GM21390 (cell line): ENCODE measurements around the gene POR.
"Not testable (repeated sequence)": the region's sequence is repeated elsewhere in the genome, so short reads cannot be mapped to it uniquely, and the experiment has no call there.

ENCODE experiments used
- ATAC-seq: cut with Tn5 transposase; IDR thresholded peaks from one replicate; pipeline ENCODE4 v1.9.1; 2021; ENCODE audit not compliant: unreplicated experiment

POR gene

DNA sequence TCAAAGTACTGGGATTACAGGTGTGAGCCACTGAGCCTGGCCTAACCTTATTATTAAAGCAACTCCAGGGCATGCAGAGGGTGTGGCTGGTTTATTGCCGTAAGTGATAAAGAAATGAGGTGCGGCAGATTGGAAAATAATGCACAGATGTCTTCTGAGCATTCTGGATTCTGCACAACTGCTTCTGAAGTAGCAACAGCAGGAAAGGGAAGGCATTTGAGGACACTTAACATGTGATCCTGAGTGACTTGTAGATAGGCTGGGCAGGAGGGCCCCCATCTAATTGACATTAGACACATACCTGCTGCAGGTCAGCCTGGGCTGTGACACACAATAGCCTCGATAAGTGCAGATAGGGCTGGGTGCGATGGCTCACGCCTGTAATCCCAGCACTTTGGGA, 30.5 kb upstream of the POR start:
- ATAC-seq: no peak

GRCh38 chr7:75885036-75885435, 29.9 kb upstream of the POR start:
- ATAC-seq: no peak

GRCh38 chr7:75887669-75888369, 27.1 kb upstream of the POR start:
- no peak for ATAC-seq

DNA sequence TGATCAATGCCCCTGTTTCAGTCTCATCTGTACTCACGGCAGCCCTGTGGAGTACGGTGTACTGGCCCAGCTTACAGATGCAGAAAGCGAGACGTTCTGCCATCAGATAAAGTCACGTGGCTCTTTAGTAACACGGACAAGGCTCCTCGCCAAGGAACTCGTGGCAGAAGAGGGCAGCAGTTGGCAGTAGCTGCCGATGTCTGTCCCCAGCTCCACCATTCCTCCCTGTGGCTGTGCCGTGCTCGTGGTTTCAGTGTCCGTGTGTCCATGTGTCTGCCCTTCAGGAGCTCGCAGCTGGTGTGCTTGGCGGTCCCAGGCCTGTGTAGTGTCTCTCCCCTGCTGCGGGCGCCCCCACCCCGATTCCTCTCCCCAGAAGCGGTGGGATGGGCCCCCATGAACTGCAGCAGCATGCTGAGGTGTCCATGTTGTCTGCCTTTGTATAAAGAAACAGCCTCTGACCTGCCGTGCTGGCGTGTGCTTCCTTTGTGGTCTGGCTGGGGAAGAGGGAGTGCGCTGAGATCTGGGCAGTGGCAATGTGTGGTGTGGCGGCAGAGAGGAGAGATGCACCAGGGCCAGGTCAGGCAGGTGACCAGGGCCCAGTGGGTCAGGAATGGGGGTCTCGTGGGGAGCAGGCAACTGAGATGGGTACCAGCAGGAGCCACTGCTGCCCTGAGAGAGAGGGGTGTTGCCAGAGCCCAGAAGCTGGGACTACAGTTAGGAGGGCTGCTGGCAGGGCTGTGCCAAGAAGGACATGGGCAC, 26.3 kb upstream of the POR start:
- no peak for ATAC-seq

GRCh38 chr7:75889223-75889825, 25.6 kb upstream of the POR start:
- ATAC-seq: no peak

DNA sequence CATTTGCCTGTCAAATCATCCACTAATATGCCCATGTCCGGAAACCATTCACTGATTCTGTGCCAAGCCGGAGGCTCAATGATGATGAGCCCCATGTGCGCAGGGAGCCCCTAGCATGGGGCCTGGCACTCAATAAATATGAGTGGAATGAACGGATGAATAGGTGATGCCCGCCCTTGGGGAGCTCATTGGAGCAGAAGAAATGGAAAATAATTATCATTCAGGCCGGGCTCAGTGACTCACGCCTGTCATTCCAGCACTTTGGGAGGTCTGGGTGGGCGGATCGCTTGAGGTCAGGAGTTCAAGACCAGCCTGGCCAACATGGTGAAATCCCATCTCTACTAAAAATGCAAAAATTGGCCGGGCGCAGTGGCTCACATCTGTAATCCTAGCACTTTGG, 25.1 kb upstream of the POR start:
- ATAC-seq: no peak

- ATAC-seq: not testable (repeated sequence)
These were observed 23.7 kb upstream of the POR start for GRCh38 chr7:75891237-75891636.

DNA sequence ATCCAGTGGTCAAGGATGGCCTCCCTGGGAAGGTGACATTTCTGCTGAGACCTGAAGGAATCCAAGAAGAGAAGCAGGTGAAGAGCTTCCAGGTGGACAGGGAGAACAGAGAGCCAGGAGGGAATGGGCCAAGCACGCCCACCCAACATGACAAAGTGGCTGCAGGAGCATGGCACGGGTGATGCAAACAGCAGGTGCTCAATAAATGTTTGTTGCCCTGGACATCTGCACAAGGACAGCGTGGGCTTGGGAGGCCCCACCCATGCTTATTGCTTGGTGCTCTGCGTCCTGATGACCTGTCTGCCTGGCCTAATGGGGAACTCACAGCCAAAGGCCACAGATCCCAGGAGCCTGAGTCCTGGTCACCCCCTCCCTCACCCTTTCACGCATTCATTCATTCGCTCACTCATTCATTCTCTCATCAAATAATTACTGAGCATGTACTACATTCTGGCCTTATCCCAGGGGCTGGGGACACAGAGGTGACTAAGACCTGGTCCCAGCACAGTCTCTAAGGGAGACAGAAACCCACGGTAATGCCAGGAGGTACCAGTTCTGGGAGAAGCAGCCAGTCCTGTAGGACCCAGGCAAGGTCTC, 23.0 kb upstream of the POR start:
- no peak for ATAC-seq

DNA sequence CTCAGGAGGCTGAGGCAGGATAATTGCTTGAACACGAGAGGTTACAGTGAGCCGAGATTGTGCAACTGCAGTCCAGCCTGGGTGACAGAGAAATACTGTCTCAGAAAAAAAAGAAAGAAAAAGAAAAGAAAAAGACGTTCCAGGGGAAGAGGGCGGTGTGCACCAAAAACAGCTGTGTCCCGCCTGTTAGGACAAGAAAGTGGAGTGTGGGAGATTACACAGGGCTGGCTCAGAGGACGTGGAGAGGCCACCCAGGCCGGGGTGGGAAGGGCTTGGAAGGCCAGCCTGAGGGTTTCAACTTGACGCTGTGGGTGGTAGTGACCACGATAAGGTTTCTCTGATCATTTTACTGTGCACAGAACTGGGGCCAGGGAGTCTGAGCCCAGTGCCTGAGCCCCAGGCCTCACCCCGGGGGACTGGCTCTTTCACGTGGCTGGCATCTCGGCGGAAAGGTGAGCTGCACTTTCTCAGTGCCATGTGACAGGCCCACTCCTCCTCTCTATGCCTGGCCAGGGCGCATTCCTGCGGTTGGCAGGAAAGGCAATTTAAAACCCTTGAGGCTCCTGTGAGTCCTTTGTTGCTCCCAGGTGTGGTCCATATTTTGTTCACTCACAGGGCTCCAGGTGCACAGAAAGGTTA, 22.2 kb upstream of the POR start:
- no peak for ATAC-seq

GRCh38 chr7:75896803-75897327, 18.1 kb upstream of the POR start:
- ATAC-seq: no peak

- ATAC-seq: no peak
These were observed 14.2 kb upstream of the POR start for GRCh38 chr7:75900617-75901315.

GRCh38 chr7:75905785-75906604, 9.0 kb upstream of the POR start:
- ATAC-seq: no peak

GRCh38 chr7:75906991-75907667, 7.8 kb upstream of the POR start:
- ATAC-seq: no peak

DNA sequence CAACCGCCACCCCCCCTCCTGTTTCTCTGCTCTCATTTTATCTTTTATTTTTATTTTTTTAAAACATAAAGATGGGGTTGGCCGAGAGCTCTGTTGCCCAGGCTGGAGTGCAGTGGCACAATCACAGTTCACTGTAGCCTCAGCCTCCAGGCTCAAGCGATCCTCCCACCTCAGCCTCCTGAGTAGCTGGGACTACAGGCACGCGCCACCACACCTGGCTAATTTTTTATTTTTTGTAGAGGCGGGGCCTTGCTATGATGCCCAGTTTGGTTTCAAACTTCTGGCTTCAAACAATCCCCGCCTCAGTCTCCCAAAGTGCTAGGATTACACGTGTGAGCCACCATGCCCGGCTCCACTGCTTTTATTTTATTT, 7.3 kb upstream of the POR start:
- not testable (repeated sequence) for ATAC-seq

GRCh38 chr7:75909521-75910132, 5.3 kb upstream of the POR start:
- ATAC-seq: no peak

- ATAC-seq: not testable (repeated sequence)
These were observed 3.8 kb upstream of the POR start for GRCh38 chr7:75911186-75911585.

GRCh38 chr7:75913437-75913836, 1.5 kb upstream of the POR start:
- ATAC-seq: no peak

GRCh38 chr7:75914169-75914654, 743 bp upstream of the POR start:
- ATAC-seq: no peak
